TTC549 (cell line): ENCODE measurements around the gene RTP1.
"Not testable (repeated sequence)": the region's sequence is repeated elsewhere in the genome, so short reads cannot be mapped to it uniquely, and the experiment has no call there.

Experiments
- FAIRE-seq: peaks from 2 replicates; lab custom pipeline; 2012; peaks lifted over from hg19 to GRCh38; lab: Jason Lieb, UNC

The RTP1 gene

DNA sequence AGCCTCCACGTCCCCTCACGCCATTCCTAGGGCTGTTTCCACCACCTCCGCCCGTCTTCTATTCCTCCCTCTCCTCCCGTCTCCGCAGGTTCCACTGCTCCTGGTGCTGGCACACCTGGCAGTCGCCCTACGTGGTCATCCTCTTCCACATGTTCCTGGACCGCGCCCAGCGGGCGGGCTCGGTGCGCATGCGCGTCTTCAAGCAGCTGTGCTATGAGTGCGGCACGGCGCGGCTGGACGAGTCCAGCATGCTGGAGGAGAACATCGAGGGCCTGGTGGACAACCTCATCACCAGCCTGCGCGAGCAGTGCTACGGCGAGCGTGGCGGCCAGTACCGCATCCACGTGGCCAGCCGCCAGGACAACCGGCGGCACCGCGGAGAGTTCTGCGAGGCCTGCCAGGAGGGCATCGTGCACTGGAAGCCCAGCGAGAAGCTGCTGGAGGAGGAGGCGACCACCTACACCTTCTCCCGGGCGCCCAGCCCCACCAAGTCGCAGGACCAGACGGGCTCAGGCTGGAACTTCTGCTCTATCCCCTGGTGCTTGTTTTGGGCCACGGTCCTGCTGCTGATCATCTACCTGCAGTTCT, 2.3 kb downstream of the RTP1 start:
- FAIRE-seq, result not testable (repeated sequence)

DNA sequence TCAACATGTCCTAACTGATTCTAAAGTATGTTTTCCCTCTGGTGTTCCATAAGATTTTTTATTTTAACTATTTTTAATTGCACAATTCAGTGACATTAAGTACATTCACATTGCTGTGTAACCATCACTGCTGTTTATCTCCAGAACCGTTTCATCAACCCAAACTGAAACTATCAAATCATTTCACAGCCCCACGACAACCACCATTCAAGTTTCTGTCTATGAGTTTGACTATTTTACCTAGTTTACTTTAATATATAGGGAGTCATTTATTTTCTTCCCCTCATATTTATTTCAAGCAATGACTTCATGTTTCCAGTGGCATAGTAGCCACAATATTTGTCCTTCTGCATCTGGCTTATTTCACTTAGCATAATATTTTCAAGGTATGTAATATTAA, 8.4 kb downstream of the RTP1 start:
- FAIRE-seq, result no peak

DNA sequence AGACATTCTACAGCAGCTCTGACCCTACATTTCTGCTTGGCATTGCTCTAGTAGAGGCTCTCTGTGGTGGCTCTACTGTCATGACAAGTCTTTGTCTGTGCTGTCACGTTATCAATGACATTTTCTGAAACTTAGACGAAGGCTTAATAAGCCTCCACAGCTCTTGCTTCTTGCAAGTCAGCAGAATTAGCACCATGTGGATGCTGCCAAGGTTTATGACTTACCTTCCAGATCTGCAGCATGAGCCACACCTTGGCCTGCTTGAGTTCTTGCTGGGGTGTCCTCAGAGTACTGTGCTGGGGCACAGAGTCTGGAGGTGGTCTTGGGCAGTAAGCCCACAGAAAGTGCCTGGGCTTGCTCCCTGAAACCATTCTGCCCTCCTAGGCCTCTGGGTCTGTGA, 9.8 kb downstream of the RTP1 start:
- no peak for FAIRE-seq

DNA sequence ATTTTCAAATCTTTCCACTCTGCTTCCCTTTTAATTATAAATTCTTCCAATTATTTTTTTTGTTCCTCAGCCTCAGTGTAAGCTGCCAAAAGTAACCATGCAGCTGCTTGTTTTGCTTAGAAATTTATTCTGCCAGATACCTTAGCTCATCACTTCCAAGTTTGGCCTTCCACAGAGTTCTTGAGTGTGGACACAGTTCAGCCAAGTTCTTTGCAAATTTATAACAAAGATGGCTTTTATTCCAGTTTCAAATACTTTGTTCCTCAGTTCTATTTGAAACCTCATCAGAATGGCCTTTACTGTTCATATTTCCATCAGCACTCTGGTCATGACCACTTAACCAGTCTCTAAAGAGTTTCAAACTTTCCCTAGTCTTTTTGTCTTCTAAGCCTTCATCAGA, 10.3 kb downstream of the RTP1 start:
- no peak for FAIRE-seq

DNA sequence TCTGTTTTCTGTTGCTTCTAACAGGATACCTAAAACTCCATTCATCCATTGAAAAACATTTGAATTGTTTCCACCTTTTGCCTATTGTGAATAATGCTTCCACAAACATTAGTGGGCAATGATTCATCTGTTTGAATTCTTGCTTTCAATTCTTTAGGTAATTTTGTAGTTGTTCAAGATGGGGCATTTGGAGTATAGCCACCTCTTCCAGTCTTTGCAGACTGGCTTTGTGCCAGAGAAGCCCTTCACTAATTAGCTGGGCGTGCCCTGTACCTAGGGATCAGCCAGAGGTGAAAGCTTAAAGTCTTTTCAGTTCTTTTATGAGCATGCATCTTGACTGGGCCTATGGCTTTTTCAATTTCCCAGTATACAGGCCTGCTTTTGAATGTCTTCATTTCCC, 10.9 kb downstream of the RTP1 start:
- no peak for FAIRE-seq

DNA sequence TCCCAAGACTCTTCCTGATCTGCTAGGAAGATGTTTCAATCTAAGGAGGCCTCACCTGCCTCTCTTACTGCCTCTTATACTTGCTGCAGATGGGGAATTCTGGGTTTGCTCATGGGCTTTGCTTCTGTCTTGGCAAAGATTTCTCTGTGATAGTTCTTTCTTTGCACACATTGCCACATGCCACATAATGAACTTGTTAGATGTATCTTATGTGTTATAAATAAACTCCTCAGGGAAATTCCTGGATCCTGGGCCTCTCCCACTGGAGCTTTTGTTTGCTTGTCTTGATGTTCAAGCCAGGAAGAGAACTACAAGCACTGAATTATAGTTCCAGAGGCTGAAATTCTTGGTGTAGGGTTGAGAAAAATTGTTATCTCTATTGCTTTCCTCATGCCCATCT, 12.2 kb downstream of the RTP1 start:
- no peak for FAIRE-seq

DNA sequence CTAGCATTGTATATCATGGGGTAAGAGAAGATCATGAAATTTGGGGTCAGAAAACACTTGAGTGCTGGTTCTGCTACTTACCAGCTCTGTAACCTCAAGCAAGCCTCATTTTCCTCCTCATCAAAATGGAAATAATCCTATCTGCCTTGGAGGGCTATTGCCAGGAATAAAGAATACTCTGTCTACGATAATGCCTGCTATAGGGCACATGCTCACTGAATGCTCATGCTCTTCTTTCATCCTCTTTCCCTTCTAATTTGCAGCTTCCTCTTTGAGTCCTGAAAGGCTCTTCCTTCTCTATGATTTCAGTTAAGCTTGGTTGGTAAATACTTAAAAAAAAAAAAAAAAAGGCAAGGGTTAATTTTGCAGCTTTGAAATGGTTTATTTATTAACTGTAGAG, 12.8 kb downstream of the RTP1 start:
- no peak for FAIRE-seq

DNA sequence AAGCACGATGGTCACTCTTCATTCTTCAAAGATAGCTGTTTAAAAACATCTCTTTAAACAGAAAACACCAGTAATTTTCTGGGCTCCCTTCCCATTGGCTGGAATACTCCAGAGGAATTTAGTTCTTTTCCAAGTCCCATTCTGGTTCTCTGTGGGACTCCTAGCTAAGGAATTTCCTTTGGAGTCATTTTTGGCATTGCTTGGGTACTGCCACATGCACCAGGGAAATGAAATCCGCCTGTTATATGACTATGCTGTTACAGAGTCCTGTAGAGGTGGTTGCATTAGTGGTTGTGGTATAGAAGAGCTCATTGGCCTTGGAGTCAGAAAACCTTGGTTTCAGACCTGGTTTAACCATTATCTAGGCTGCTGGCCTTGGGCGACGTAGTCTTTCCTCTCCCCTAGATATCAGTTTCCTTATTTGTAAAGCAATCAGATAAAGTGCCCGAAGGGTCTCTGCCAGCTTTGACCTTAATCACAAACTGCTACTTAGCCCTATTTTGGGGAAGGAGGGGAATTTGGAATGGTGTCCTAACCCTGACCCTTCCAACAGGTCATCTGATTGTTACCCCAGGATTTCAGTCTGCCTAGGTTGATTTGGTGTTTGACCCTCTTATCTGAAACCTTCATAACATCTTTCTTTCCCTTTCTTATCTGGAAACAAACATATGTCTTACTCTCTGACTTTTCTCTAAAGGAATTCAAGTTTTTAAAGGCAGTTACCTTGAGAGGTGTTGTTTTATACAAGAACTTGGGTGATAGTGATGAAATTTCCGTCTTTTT, 13.4 kb downstream of the RTP1 start:
- FAIRE-seq, result no peak

DNA sequence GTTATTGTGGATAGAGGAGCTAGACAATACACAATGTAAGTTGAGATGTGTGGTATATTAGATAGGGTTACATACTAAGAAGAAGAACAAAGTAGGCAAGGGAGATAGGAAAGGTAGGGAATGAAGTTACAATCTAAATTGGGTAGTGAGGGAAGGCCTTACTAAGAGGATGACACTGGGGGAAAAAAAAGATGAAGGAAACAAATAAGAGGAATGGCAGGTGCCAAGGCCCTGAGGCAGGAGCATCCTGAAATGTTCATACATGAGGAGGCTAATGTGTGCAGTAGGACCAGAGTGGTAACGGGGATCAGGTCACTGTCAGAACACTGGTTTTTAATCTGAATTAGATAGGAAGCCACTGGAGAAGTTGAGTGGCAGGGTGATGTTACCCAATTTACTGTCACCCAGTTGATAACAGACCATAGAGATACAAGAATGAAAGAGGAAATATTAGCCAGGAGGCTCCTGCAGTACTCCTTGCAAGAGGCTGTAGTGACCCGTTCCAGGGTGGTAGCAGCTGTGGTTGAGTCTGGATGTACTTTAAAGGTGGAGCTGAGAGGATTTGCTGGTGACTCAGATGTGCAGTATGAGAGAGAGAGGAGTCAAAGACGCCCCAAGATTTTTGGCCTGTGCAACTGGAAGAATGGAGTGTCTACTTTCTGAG, 14.4 kb downstream of the RTP1 start:
- no peak for FAIRE-seq

DNA sequence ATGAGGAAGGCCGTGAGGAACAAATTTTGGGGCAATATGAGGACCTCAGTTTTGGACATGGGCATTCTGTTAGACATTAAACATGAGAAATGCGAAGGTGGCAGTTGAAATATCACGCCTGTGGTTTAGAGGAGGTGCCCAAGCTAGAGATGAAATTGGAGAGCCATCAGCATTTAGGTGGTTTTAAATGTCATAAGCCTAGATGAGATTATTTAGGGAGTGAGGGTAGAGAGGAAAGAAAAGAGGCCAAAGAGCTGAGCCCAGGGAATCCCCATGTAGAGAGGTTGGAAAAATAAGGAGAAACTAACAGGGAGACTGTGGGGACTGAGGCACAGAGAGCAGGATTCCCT, 14.9 kb downstream of the RTP1 start:
- FAIRE-seq, result no peak

DNA sequence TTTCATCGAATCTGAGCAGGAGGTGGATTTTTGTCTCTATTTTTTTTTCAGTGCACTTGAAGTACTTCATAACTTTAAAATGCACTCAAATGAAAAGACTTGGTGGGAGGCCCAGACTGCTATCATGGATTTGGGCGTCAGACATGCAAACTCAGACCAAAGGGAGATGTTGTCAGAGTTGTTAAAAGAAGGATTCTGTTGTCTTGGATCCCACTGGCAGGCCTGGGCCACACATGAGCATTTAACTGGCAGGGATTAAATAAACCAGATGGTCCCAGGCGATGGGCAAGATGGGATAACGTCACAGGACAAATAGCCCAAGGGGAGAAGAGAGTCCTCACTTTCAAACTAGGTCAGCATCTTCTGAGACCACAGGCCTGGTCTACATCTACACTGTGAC, 15.4 kb downstream of the RTP1 start:
- no peak for FAIRE-seq

DNA sequence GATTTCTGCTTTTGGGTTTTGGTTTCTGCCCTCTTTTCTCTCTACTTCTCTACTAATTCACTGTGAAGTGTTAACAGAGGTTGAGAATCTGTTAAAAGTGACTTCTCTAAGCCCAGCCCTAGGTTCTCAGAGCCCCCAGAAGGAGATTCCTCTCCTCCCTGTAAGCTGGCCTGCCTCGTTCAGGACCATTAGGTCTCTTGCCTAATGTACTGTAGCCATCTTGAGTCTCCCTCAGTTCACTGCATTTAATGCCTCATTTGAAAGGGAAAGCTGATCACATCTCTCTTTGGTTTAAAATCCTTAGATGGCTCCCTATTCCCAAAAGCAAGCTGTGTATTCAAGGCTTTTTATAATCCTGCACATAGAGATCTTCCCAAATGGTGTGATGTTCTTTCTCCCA, 16.3 kb downstream of the RTP1 start:
- no peak for FAIRE-seq

DNA sequence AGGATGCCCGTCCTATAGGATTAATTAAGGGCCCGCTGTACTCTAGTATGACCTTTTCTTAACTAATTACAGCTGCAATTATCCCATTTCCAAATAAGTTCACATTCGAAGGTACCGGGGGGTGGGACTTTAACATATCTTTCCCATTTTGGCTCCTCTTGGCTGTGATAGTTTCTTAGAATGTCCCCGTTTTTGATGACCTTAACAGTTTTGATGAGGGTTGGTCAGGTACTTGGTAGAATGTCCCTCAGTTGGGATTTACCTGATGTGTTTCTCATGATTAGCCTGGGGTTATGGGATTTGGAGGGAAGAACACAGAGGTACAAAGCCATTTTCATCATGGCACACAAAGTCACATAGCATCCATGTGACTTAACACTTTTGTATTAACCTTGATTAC, 18.2 kb downstream of the RTP1 start:
- FAIRE-seq, result no peak

DNA sequence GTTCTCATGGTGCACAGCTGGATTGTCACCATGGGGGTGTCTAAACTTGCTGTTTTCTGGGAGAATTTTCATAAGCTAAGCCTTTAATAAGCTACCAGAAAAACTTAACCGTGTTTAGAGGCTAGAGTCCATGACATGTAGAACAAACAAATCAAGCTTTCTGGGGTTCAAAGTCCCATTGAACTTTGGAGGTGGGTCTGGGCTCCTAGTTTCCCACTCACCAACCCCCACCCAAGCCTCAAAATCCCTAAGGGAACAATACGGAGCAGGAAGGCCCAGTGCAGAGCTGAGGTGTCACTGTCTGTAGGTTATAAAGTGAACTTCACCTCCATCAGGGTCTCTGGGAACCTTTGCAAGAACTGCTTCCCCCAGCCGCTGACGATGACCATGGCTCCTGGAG, 25.5 kb downstream of the RTP1 start:
- no peak for FAIRE-seq

DNA sequence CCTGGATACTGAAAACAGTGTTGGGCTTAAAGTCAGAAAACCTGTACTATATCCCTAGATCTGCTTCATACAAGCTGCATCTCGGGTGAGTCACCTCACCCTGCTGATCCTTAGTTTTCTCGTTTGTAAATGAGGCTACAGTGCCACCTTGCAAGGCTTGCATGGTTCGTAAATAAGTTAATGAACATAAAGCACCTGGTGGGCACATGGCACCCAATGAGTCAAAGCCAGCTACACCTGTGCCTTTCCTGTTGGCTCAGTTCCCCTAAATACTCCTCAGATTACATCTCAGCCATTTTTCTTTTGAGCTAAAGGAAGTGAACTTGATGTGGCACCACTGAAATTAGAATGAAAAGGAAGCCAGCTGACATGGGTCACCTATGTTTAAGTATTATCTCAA, 26.5 kb downstream of the RTP1 start:
- FAIRE-seq, result no peak

DNA sequence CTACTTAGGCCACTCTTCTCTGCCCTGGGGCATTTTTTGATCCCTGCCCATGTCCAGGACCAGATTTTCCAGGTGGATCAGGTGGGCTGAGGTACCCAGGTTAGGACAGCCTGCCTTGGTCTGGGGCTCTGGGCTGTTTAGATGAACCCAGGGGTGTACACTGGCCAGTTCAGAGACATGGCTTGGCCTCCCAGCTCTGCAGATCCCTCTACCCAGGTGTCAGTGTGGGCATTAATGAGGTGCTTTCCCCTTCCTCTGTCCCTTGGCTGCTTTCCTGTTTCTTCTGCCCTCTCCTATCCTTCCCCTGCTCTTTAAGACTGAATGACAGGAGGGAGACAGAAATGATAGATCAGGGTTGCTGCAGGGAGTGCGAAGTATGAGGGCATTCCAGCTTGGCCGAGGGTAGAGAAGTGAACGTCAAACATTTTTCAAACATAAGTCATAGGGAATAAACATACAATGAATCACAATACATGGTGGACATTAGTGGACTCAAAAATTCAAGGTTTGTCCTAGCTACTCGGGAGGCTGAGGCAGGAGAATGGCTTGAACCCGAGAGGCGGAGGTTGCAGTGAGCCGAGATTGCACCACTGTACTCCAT, 30.5 kb downstream of the RTP1 start:
- FAIRE-seq, result no peak

DNA sequence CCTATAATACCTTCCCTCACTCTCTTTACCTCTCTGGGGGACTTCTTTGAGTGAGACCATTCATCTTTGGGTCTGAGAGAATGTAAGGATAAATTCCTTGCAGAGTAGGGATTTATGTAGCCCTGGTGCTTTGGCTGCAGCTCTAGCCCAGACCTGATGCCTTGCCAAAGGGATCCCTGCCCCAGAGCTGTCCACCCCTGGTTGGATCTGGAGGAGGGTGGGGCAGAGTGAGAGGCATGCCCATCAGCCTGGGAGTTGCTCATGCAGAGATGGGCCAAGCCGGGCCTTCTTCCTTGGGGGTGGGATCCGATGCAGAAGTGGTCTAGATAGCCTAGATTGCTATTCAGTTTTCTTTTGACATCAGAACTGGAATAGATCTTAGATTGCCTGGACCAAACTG, 31.5 kb downstream of the RTP1 start:
- no peak for FAIRE-seq

DNA sequence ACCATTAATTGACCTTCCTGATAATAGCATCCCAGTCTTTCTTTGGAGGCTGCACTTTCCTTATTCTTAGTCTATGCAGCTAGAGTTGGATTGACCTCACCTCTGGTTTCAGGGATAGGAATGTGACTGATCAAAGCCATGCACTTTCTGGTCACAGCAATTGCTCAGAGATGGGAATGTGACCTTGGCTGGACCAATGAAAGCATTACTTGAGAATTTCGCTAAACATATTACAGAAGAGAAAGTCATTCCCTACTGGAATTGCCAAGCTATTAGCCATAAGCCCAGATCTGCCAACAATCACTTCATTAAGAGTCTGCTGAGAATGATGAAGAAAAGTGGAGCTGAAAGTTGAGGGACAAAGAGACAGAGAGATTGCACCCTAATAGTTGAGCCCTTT, 32.7 kb downstream of the RTP1 start:
- FAIRE-seq, result no peak

DNA sequence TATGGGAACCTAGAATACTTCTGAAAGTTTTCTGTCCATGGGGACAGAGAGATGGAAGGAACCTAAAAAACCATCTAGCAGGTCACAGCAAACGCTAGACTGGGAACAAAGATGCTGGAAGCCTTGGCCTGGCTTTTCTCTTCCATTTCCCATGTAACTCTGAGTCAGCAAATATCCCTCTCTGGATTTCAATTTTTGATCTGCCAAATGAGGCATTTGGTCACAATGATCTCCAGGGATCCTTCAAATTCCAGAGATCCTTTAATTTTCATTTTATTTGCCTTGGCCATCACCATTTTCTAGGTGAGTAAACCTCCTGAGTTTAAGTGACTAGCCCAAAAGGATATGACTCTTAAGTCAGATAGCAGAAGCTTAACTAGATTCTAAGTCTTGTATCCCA, 39.7 kb downstream of the RTP1 start:
- FAIRE-seq, result no peak

DNA sequence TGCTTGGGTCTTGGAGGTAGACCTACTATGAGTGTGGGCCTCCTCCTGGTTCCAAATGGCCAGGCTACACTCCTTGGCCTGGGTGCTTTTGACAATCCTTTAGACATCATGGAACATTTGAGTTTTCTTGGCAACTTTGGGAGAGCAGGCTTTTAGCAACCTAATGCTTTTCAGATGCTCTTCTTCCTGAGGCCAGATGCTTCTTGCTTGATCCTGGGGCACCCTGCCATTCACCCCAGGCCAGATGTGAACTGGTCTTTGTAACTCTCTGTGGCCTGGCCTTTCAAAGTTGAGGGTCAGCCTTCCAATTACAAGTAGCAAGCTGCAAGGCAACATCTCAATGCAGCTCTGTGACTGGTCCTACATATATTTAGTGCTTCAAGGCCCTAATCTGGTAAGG, 40.5 kb downstream of the RTP1 start:
- no peak for FAIRE-seq

DNA sequence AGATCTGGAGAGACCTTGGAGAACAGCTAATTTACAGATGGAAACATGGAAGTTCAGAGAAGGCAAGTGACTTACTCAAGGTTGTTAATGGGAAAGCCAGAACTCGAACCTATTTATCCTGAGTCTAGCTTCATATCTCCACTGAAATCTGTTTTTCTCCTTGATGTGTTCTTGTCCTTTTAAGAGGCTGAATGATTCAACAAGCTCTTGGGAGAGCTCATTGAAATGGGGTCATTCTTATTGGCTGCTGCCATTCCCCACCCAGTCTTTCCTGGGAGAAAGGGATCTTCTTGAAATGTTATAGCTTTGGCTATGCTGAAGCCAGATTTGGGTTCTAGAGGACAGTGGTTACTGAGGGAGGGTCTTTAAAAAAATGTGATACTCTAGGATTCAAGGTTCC, 41.0 kb downstream of the RTP1 start:
- no peak for FAIRE-seq

DNA sequence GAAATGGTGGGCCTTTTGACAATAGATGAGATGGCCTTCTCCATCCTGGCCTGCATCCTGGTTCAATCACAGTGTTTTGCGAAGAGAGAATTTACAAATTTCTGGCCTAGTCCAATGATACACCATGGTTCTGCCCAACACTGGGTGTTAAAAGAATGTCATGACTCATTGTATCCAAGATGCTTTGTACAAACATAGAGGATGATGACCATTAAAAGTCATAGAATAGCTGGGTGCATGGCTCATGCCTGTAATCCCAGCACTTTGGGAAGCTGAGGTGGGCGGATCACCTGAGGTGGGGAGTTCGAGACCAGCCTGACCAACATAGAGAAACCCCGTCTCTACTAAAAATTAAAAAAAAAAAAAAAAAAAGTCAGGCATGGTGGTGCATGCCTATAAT, 41.5 kb downstream of the RTP1 start:
- FAIRE-seq, result not testable (repeated sequence)

DNA sequence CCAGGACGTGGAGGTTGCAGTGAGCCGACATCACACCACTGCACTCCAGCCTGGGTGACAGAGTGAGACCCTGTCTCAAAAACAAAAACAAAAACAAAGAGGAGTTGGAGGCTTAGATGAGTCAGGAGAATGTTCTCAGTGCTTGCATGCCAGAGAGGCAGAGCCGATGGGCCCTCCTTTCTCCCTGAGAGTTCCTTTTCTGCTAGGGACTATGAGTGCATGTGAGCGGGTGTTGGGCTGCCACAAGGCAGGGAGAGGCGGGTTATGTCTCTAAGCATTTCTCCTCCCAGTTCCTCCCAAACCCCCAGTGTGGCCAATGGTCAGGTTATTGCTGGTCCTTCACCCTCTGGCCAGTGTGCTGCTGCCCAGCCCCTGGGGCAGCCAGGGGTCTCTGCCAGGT, 45.1 kb downstream of the RTP1 start:
- no peak for FAIRE-seq

DNA sequence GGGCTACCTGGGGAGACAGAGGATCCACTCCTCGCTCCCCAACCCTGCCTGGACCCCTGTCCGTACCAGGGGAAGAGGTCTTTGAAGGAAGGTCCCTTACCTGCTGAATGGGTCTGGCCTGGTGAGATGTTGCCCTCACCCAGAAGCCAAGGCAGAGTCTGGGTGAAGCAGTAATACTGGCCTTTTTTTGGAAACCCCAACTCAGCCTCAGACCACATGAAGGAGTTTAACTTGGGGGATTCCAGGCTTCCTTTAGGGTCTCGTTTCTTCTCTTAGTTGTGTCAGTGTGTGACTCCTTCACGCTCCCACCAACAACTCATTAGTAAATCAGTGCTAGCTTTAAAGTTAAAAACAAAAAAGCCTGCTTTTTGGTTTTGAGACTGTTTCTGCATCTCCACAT, 45.6 kb downstream of the RTP1 start:
- no peak for FAIRE-seq
